ENCODE results near the gene PDE4D. TPM values are rescaled to one million over a fixed set of nuclear protein-coding genes. Genes with fewer than 3 reads are reported as not detected.
A peak's percentile ranks its signal among the peaks of the same experiment; 100 is the strongest.

The PDE4D gene
- total and polyA plus RNA-seq, 11 donors: 5.2 to 68.3 (median 42.1) TPM

DNA sequence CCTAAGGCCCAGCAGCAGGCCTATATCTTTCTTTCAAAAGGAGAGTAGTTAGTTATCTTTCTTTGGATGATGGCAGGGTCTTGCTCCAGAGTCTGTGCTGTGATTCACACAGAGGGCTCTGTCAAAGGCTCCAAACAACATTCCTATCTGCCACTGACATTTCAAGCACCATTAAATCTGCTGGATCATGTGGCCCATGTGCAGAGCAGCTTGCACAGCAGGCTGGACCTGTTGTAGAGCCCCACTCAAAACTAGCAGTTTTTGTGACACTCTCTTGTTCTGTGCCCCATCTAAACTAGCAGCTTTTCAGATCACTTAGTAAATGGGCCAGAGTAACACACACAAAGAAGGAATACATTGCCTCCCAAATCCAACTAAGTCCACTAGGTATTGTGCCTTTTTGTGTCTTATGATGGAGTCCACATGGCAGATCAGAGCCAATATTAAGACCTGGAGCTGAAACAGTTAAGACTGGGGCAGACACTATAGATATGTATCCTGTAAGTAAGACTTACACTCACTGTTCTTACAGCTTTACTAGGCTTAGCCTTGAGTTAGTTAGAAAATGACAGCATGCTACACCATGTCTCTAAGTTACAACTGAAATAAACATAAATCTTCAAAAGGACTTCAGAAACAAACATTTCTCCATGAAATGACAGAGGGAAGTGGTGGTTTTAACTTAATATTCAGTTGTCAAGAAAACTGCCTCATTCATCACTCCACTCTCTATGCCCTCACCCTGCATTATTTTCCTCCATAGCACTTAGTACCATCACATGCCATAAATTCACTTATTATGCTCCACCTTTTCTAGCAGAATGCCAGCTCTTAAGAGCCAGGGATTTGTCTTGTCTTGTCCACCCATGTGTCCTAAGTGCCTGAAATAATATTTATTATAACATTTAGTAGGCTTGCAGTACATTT is 909.7 kb downstream of the PDE4D start:
- TF ChIP-seq POLR2A (IDR thresholded peaks at IDR 0.05) (no peak), CTCF (IDR thresholded peaks at IDR 0.05) (no peak)
- peaks cover 0 to 43% (median 20%) of the 10 kb centered on the region in 9 donors for H3K36me3 ChIP-seq
- DNase-seq: no peak
- H3K27ac ChIP-seq: no peak overlapping the region
- intact Hi-C loops (cut with DNase I): no loop called here
- H3K27me3 ChIP-seq: no peaks in the 10 kb centered on the region
- no peaks in the 10 kb centered on the region for H3K9me3 ChIP-seq
- peaks cover 0 to 28% (median 4%) of the 10 kb centered on the region in 12 donors for H3K4me1 ChIP-seq
- ATAC-seq: peak in 3 of 4 donors; percentile 25 to 65 (median 33)
- H3K4me3 ChIP-seq: no peak overlapping the region

GRCh38 chr5:58980890-58981289 is 912.6 kb downstream of the PDE4D start:
- intact Hi-C loops (cut with DNase I): no loop called here
- H3K4me3 ChIP-seq: no peak overlapping the region
- DNase-seq (no peak), ATAC-seq (no peak)
- peaks cover 0 to 21% (median 4%) of the 10 kb centered on the region in 12 donors for H3K4me1 ChIP-seq
- peaks cover 0 to 51% (median 21%) of the 10 kb centered on the region in 9 donors for H3K36me3 ChIP-seq
- TF ChIP-seq POLR2A (IDR thresholded peaks at IDR 0.05): no peak
- no peak for TF ChIP-seq CTCF (IDR thresholded peaks at IDR 0.05)
- no peaks in the 10 kb centered on the region for H3K27me3 ChIP-seq
- 73 to 80% (median 77%) methylated on average over 2 of the region's 2 CpGs for WGBS, 4 donors
- H3K27ac ChIP-seq: no peak overlapping the region
- H3K9me3 ChIP-seq: no peaks in the 10 kb centered on the region

GRCh38 chr5:58979090-58979489 is 914.4 kb downstream of the PDE4D start:
- TF ChIP-seq CTCF (IDR thresholded peaks at IDR 0.05): no peak
- no peak for TF ChIP-seq POLR2A (IDR thresholded peaks at IDR 0.05)
- Histone ChIP-seq H3K27ac (no peak overlapping the region), H3K9me3 (no peaks in the 10 kb centered on the region), H3K27me3 (no peaks in the 10 kb centered on the region), H3K36me3 (peaks cover 0 to 69% (median 39%) of the 10 kb centered on the region in 9 donors), H3K4me3 (no peak overlapping the region), H3K4me1 (peaks cover 0 to 19% (median 4%) of the 10 kb centered on the region in 12 donors)
- DNase-seq (no peak), ATAC-seq (peak in 2 of 4 donors; percentile 49 to 76)
- intact Hi-C loops (cut with DNase I): loop anchor here in 1 of 10 donors (5.0 kb wide), 1 partner anchor 42 kb away; no protein-coding TSS in a partner anchor

DNA sequence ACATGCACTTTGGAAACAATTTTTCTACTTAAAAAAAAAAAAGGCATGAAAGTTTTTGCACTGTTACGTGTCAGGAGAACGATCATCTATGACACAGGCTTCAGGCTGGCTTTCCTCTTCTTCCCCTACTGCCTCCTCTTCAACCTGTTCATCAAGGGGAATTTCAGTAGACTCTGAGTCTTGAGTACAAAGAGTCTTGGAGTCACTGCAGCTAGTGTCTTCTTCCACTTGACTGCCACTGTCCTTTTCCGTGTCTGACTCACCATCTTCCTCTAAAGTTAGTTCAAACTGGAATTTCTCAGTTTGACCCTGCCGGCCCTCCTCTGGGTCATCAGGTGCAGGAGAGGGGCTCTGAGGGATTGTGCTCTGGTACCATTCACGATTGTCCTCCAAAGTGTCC is 918.9 kb downstream of the PDE4D start:
- no peak for DNase-seq
- Histone ChIP-seq H3K27ac (no peak overlapping the region), H3K4me1 (peaks cover 0 to 8% (median under 1%) of the 10 kb centered on the region in 12 donors), H3K4me3 (no peak overlapping the region), H3K9me3 (no peaks in the 10 kb centered on the region), H3K36me3 (peaks cover 0 to 60% (median 52%) of the 10 kb centered on the region in 9 donors), H3K27me3 (no peaks in the 10 kb centered on the region)
- TF ChIP-seq POLR2A (IDR thresholded peaks at IDR 0.05) (no peak), CTCF (IDR thresholded peaks at IDR 0.05) (no peak)
- no peak for ATAC-seq
- intact Hi-C loops (cut with DNase I): no loop called here
- 87 to 97% (median 94%) methylated on average over 5 of the region's 5 CpGs for WGBS, 4 donors

All from heart left ventricle (tissue), 16 donors.